GM21447 (cell line): ENCODE measurements around the gene MMP8.

ENCODE experiments used
- ATAC-seq: cut with Tn5 transposase; IDR thresholded peaks from one replicate; pipeline ENCODE4 v1.9.1; 2021; ENCODE audit not compliant: unreplicated experiment

The MMP8 gene

DNA sequence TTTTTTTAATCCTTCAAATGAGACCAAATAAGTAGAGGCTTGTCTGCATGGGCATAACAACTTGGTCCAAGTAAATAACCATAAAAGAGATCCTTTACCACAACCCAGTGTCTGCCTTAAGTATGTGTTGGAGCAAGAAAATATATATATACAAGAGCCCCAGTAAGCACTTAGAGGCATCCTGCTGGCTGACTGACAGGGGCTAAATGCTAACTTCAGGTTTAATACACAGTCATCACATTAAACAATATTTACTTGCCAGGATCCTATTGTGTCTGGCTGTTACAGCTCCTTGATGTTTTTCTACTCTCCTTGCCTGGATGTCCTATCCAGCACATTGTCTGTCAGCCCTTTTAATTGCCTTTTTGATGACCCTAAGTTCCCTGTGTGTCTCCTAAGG lies 62.1 kb downstream of the MMP8 start:
- no peak for ATAC-seq
